BJ (cell line): ENCODE measurements around the gene ZNF597. TPM values are rescaled to one million over a fixed set of nuclear protein-coding genes. Genes with fewer than 3 reads are reported as not detected.
"Not testable (repeated sequence)": the region's sequence is repeated elsewhere in the genome, so short reads cannot be mapped to it uniquely, and the experiment has no call there.

Source experiments
- CTCF ChIA-PET: fragments of 350-600 bp; formaldehyde crosslinking; extraction: SDS; loops from one replicate; lab custom pipeline; 2021; ENCODE audit warnings: antibody characterized with exemption, inconsistent platforms; lab: Yijun Ruan, JAX
- POLR2A ChIA-PET: fragments of 300-600 bp; sonication (Branson Sonifier 250); formaldehyde crosslinking; extraction: SDS; loops from one replicate; lab custom pipeline; 2021; ENCODE audit warnings: antibody characterized with exemption; lab: Charles Lee
- DNase-seq: peaks from one replicate; pipeline ENCODE4 v3.0.0-alpha.2; 2011; ENCODE audit warnings: low read depth
- H3K27me3 ChIP-seq: 2 replicates; pipeline ENCODE4 v1.6.0; 2011; ENCODE audit warnings: low read length; ENCODE audit not compliant: control insufficient read depth, insufficient read depth
- H3K36me3 ChIP-seq: 2 replicates; pipeline ENCODE4 v1.5.1; 2011; ENCODE audit warnings: low read length; ENCODE audit not compliant: control insufficient read depth, insufficient read depth
- H3K4me3 ChIP-seq: 2 replicates; pipeline ENCODE4 v1.5.1; 2011; ENCODE audit warnings: low read depth, mild to moderate bottlenecking, control low read depth, low read length
- polyA plus RNA-seq: library from polyadenylated mRNA; depleted of rRNA; stranded (reverse); fragments of >200 nt; gene quantifications from 2 replicates; pipeline ENCODE4 v1.2.3, GENCODE V29; 2011
- TF ChIP-seq, protein P1 (sequence below): IDR thresholded peaks from 2 replicates; pipeline ENCODE4 v1.5.1; 2011; ENCODE audit warnings: low read depth, mild to moderate bottlenecking, control low read depth, inconsistent platforms, low read length, moderate library complexity; ENCODE audit not compliant: insufficient read depth

The ZNF597 gene
- polyA plus RNA-seq, 1 experiment = 0.93 TPM

DNA sequence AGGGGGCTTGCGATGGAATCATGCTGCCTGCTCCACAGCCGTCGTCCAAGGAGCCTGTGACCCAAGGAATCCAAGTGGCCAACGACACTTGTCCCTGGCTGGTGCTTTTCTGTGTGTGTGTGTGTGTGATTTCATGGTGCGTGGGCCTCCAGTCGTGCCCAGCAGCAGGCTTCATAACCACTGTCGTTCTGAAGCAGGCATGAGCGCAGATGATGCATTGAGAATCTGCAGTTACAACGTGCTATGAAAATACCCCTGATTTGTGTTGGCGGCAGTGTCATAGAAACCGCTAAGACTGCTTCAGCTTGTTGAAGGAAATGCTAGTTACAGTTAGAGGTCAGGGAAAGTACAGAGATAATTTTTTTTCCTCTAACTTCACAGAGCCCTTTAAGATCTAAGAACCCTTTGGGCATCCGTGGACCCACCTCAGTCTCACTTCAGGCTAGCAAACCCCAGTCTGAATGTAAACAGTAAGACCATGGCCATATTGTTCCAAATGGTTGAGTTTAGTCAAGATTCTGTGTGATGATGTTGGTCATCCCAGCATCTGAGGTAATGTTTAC lies 36.4 kb upstream of the ZNF597 start:
- TF ChIP-seq, protein P1, sequence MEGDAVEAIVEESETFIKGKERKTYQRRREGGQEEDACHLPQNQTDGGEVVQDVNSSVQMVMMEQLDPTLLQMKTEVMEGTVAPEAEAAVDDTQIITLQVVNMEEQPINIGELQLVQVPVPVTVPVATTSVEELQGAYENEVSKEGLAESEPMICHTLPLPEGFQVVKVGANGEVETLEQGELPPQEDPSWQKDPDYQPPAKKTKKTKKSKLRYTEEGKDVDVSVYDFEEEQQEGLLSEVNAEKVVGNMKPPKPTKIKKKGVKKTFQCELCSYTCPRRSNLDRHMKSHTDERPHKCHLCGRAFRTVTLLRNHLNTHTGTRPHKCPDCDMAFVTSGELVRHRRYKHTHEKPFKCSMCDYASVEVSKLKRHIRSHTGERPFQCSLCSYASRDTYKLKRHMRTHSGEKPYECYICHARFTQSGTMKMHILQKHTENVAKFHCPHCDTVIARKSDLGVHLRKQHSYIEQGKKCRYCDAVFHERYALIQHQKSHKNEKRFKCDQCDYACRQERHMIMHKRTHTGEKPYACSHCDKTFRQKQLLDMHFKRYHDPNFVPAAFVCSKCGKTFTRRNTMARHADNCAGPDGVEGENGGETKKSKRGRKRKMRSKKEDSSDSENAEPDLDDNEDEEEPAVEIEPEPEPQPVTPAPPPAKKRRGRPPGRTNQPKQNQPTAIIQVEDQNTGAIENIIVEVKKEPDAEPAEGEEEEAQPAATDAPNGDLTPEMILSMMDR = no peak
- ChIA-PET CTCF (no interaction called here), POLR2A (no interaction called here)
- H3K4me3 ChIP-seq = no peak overlapping the region
- H3K27me3 ChIP-seq = no peaks in the 10 kb centered on the region
- no peak for DNase-seq
- peaks cover 32% of the 10 kb centered on the region for H3K36me3 ChIP-seq

DNA sequence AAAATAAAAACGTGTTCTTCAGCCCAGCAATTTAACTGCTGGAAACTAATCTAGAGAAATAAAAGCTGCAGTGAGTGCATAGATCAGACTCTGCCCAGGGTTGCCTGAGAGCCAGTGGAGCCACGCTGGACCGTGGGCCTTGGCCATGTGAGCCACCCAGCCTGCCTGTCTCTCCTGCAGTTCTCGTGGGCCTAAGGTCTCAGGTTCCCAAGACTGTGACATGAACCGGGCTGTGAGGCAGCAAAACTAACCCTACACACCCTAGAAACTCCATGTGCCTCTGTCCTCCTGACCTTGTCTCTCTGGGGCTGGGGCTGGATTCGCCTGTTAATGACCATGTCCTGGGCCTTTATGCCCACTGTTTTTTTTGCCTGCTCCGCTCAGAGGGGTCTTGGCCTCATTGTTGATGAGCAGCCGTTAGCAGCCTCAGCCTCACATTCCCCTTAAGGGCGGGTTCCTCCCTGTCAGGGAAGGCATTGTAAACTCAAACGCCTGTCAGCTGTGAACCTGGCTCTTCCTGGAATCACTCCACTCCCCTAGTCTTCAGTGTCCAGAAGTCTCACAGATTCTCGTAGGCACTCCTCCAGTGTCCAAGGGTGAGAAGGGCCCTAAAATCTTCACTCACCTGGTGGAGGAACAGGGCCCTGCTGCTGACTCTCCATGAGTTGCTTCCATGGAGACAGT lies 35.1 kb upstream of the ZNF597 start:
- CTCF ChIA-PET = no interaction called here
- Histone ChIP-seq H3K4me3 (no peak overlapping the region), H3K36me3 (peaks cover 25% of the 10 kb centered on the region), H3K27me3 (no peaks in the 10 kb centered on the region)
- POLR2A ChIA-PET = no interaction called here
- TF ChIP-seq, protein P1 = no peak
- DNase-seq = no peak

DNA sequence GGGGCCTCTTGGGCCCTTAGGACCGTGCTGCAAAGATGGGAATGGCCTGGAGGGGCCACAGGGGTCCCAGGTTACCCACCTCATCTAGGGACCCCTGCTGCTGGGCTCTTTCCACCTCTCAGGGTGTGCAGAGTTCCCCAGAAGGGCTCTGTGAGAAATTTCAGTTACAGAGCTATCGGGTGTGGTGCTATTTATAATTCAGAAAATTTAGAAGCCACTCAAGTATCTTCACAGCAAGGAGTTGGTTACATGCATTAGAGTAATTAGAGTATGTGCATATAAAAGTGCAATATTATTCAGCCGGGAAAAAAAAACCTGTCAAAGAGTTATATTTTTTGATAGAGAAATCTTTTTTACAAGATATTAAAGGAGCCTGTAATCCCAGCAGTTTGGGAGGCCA lies 33.1 kb upstream of the ZNF597 start:
- H3K36me3 ChIP-seq = peaks cover 12% of the 10 kb centered on the region
- H3K27me3 ChIP-seq = no peaks in the 10 kb centered on the region
- TF ChIP-seq, protein P1 = no peak
- POLR2A ChIA-PET = no interaction called here
- DNase-seq = no peak
- H3K4me3 ChIP-seq = no peak overlapping the region
- CTCF ChIA-PET = no interaction called here

DNA sequence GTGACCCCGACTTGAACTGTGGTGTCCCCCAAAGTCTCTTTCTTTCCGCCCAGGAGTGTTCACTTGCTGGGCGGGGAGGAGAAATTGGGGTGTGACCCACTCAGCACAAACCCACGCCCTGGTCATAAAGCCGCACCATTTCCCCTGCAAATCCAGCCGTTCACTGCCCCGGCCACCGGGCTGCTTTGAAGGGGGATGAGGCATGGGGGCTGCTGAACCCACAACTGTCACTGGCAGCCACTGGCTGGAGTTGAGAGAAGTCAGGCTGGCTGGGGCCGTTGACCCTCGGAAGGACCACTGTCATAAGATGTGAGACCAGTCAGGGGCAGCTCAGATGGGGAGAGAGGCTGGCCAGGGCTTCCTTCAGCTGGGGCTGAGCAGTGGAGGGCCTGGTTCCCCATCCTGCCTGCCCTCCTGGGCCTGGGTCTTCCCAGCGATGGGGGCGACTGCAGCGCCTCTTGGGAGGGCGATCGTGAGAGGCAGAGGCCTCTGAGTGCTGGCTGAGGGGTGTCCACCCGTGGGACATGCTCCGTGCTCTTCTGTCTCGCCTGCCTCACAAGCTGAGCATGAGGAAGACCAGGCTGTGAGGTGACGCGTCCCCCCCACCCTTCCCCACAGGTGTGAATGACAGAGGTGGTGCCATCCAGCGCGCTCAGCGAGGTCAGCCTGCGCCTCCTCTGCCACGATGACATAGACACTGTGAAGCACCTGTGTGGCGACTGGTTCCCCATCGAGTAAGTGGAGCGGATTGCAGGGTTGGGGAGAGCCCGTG lies 32.5 kb upstream of the ZNF597 start:
- DNase-seq = no peak
- TF ChIP-seq, protein P1 = no peak
- H3K4me3 ChIP-seq = no peak overlapping the region
- peaks cover 8% of the 10 kb centered on the region for H3K36me3 ChIP-seq
- POLR2A ChIA-PET = no interaction called here
- CTCF ChIA-PET = no interaction called here
- no peaks in the 10 kb centered on the region for H3K27me3 ChIP-seq

DNA sequence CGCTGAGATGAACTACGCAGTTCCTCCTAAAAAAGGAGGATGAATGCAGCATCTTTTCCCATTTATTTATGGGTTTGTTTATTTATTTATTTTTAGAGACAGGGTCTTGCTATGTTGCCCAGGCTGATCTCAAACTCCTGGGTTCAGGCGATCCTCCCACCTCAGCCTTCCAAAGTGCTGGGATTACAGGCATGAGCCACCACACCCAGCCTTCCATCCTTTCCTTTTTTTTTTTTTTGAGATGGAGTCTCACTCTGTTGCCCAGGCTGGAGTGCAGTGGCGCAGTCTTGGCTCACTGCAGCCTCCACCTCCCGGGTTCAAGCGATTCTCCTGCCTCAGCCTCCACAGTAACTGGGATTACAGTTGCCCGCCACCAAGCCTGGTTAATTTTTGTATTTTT lies 31.6 kb upstream of the ZNF597 start:
- DNase-seq, H3K27me3 ChIP-seq, CTCF ChIA-PET, H3K36me3 ChIP-seq, H3K4me3 ChIP-seq, POLR2A ChIA-PET: not testable (repeated sequence)
